Hepatocyte (in vitro differentiated cells): ENCODE measurements around the gene ITGA11. TPM values are rescaled to one million over a fixed set of nuclear protein-coding genes. Genes with fewer than 3 reads are reported as not detected.

ENCODE experiments used
- DNase-seq: peaks from one replicate; pipeline ENCODE4 v3.0.0-alpha.2; 2016; ENCODE audit warnings: low spot score
- H2AFZ ChIP-seq: fragments of 200-600 bp; sonication (generic); 2 replicates; pipeline ENCODE4 v1.6.0; 2016; ENCODE audit warnings: antibody characterized with exemption, mild to moderate bottlenecking
- H3K27ac ChIP-seq: fragments of 200-600 bp; sonication (generic); 2 replicates; pipeline ENCODE4 v1.5.1; 2016; ENCODE audit warnings: mild to moderate bottlenecking
- H3K27me3 ChIP-seq: fragments of 200-600 bp; sonication (generic); 2 replicates; pipeline ENCODE4 v1.6.1; 2016
- H3K36me3 ChIP-seq: fragments of 200-600 bp; sonication (generic); replicated peaks from 2 replicates; pipeline ENCODE4 v1.5.1; 2016; ENCODE audit warnings: low read depth; ENCODE audit not compliant: insufficient read depth
- H3K4me1 ChIP-seq: fragments of 200-600 bp; sonication (generic); 2 replicates; pipeline ENCODE4 v1.5.1; 2016; ENCODE audit warnings: mild to moderate bottlenecking, moderate library complexity; ENCODE audit not compliant: insufficient read depth
- H3K4me2 ChIP-seq: fragments of 200-600 bp; sonication (generic); 2 replicates; pipeline ENCODE4 v1.6.0; 2016
- H3K4me3 ChIP-seq: fragments of 200-600 bp; sonication (generic); 2 replicates; pipeline ENCODE4 v1.5.1; 2016; ENCODE audit warnings: mild to moderate bottlenecking
- H3K79me2 ChIP-seq: fragments of 200-600 bp; sonication (generic); 2 replicates; pipeline ENCODE4 v1.6.0; 2017; ENCODE audit warnings: mild to moderate bottlenecking
- H3K9me2 ChIP-seq: fragments of 200-600 bp; sonication (generic); replicated peaks from 2 replicates; pipeline ENCODE4 v1.6.0; 2017; ENCODE audit warnings: mild to moderate bottlenecking; ENCODE audit not compliant: insufficient read depth
- H3K9me3 ChIP-seq: fragments of 200-600 bp; sonication (generic); 2 replicates; pipeline ENCODE4 v1.5.1; 2016; ENCODE audit warnings: low read depth, mild to moderate bottlenecking
- H4K20me1 ChIP-seq: fragments of 200-600 bp; sonication (generic); 2 replicates; pipeline ENCODE4 v1.6.0; 2016; ENCODE audit warnings: mild to moderate bottlenecking; ENCODE audit not compliant: insufficient read depth, poor library complexity, severe bottlenecking
- EZH2 ChIP-seq: fragments of 200-600 bp; sonication (generic); IDR thresholded peaks from 2 replicates; pipeline ENCODE4 v1.6.1; 2016; ENCODE audit warnings: antibody characterized with exemption, mild to moderate bottlenecking, borderline replicate concordance
- EZH2phosphoT487 ChIP-seq: fragments of 200-600 bp; sonication (generic); IDR thresholded peaks from one replicate; pipeline ENCODE4 v1.6.1; 2018; ENCODE audit warnings: antibody characterized with exemption, mild to moderate bottlenecking, low read depth, moderate library complexity; ENCODE audit not compliant: unreplicated experiment, severe bottlenecking
- WGBS: methylation state at CpG from one replicate; pipeline ENCODE4 v1.1.6; 2016; ENCODE audit warnings: low lambda C conversion rate; ENCODE audit errors: missing lambda C conversion rate; 5-methylcytosine and 5-hydroxymethylcytosine counted together
- polyA plus RNA-seq: library from polyadenylated mRNA; unstranded; fragments of >200 nt; fragmentation: Nextera tagmentation; extraction: Ambion mirVana; gene quantifications from 2 replicates; pipeline ENCODE4 v1.2.1, GENCODE V29; 2016
- total RNA-seq: library from RNA; depleted of rRNA; stranded (reverse); fragments of >200 nt; gene quantifications from 2 replicates; pipeline ENCODE4 v1.2.3, GENCODE V29; 2014
- TF ChIP-seq, protein P1 (sequence below): fragments of 200-600 bp; sonication (generic); IDR thresholded peaks from 2 replicates; pipeline ENCODE4 v1.5.1; 2016; ENCODE audit warnings: antibody characterized with exemption, mild to moderate bottlenecking; ENCODE audit not compliant: poor library complexity

ITGA11 gene
- total and polyA plus RNA-seq, 2 experiments from 2014 or later: 9.7 to 19.6 TPM

DNA sequence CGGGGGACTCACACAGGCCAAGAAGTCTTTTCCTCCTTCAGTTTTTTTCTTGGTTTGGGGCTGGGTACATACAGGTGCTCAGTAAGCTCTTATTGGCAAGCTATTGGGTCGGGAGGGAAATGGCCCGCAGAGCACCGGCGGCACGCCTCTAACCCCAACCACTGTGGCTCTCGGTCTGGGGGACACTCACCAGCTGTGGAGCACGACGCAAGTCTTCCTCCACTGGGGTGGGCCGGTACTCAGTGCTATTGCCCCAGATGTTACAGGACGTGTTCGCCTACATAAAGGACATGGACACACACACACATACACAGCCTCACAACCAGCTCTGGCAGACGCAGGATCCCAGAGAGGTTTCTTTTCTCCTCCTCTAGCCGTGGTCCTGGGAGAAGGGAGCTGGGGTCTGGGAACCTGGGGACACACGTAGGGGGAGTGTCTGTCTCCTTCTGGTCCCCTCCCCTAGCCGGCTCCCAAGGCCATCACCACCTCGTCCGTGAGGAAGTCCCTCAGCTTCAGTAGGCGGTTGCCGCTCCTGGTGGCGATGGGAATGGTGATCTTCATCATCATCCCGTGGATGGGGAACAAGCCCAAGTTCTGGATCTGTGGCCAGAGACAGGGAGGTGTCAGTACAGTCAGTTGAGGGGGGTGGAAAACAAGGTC is 121.0 kb downstream of the ITGA11 start:
- no peak overlapping the region for H3K4me2 ChIP-seq
- WGBS: 90% methylated on average over 22 of the region's 22 CpGs
- H3K4me3 ChIP-seq: no peak overlapping the region
- no peaks in the 10 kb centered on the region for H3K9me3 ChIP-seq
- H3K9me2 ChIP-seq: no peaks in the 10 kb centered on the region
- no peaks in the 10 kb centered on the region for H4K20me1 ChIP-seq
- no peaks in the 10 kb centered on the region for H3K79me2 ChIP-seq
- H3K4me1 ChIP-seq: peaks cover 8% of the 10 kb centered on the region
- TF ChIP-seq EZH2phosphoT487 (no peak), EZH2 (no peak)
- TF ChIP-seq, protein P1, sequence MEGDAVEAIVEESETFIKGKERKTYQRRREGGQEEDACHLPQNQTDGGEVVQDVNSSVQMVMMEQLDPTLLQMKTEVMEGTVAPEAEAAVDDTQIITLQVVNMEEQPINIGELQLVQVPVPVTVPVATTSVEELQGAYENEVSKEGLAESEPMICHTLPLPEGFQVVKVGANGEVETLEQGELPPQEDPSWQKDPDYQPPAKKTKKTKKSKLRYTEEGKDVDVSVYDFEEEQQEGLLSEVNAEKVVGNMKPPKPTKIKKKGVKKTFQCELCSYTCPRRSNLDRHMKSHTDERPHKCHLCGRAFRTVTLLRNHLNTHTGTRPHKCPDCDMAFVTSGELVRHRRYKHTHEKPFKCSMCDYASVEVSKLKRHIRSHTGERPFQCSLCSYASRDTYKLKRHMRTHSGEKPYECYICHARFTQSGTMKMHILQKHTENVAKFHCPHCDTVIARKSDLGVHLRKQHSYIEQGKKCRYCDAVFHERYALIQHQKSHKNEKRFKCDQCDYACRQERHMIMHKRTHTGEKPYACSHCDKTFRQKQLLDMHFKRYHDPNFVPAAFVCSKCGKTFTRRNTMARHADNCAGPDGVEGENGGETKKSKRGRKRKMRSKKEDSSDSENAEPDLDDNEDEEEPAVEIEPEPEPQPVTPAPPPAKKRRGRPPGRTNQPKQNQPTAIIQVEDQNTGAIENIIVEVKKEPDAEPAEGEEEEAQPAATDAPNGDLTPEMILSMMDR: no peak
- H3K27me3 ChIP-seq: no peaks in the 10 kb centered on the region
- H3K36me3 ChIP-seq: no peaks in the 10 kb centered on the region
- no peak overlapping the region for H2AFZ ChIP-seq
- peak overlapping the region; percentile 48 for H3K27ac ChIP-seq
- DNase-seq: no peak

DNA sequence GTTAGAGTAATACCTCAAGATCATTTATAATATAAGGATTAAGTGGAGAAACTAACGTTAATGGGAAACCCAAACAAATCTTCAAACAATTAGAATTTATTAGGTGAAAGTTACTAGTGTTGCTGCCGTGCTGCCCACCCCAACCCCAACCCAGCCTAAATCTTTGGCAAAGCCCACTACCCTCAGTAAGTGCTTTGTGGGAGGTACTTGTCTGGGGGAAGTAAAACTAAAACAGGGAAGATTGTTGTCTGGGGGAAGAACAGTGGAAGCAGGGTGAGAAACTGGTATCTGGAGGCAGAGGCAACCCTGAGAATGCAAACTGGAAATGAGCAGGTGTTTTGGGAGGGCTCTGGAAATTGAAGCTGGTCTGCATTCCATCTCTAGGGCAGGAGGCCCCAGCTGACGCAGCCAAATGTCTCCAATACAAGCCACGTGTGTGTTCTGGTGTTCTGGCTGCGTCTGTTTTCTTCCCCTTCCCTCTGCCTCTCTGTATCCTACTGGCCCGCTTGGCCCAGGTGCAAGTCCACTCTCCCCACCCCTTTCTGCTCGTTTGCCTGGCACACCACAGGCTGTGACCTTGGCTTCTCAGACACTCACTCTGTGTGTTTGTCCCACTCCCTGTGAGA is 121.7 kb downstream of the ITGA11 start:
- Histone ChIP-seq H2AFZ (no peak overlapping the region), H3K27me3 (no peaks in the 10 kb centered on the region), H3K27ac (peak overlapping the region; percentile 48), H3K79me2 (no peaks in the 10 kb centered on the region), H4K20me1 (no peaks in the 10 kb centered on the region), H3K4me1 (peaks cover 8% of the 10 kb centered on the region), H3K9me3 (no peaks in the 10 kb centered on the region), H3K4me2 (no peak overlapping the region), H3K9me2 (no peaks in the 10 kb centered on the region), H3K36me3 (no peaks in the 10 kb centered on the region), H3K4me3 (no peak overlapping the region)
- 41% methylated on average over 7 of the region's 7 CpGs for WGBS
- TF ChIP-seq EZH2phosphoT487: no peak
- TF ChIP-seq, protein P1: no peak
- TF ChIP-seq EZH2: no peak
- DNase-seq: peak; percentile 43

DNA sequence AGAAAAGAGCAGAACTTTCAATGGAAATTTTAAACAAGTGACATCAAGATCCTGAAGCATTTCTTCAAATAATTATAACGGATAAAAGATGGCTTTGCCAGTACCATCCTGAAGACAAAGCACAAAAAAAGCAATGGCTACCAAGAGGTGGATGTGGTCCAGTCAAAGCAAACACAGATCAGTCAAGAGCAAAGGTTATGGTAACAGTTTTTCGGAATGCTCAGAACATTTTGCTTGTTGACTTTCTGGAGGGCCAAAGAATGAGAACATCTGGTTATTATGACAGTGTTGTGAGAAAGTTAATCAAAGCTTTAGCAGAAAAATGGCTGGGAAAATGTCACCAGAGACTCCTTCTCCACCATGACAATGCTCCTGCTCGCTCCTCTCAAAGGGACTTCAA is 122.9 kb downstream of the ITGA11 start:
- no peak for DNase-seq
- Histone ChIP-seq H3K4me2 (no peak overlapping the region), H2AFZ (no peak overlapping the region), H3K9me2 (no peaks in the 10 kb centered on the region), H4K20me1 (no peaks in the 10 kb centered on the region), H3K9me3 (no peaks in the 10 kb centered on the region), H3K4me1 (peaks cover 8% of the 10 kb centered on the region), H3K36me3 (no peaks in the 10 kb centered on the region), H3K4me3 (no peak overlapping the region), H3K27ac (no peak overlapping the region), H3K79me2 (no peaks in the 10 kb centered on the region), H3K27me3 (no peaks in the 10 kb centered on the region)
- WGBS: 76% methylated on average over 3 of the region's 3 CpGs
- no peak for TF ChIP-seq EZH2
- TF ChIP-seq EZH2phosphoT487: no peak
- TF ChIP-seq, protein P1: no peak
